H1 (cell line): ENCODE measurements around the gene PHOSPHO2. TPM values are rescaled to one million over a fixed set of nuclear protein-coding genes. Genes with fewer than 3 reads are reported as not detected.

Experiments used
- BCL11A ChIP-seq, 2 experiments: IDR thresholded peaks; one replicate each; pipeline ENCODE4 v1.6.1; 2011; ENCODE audit warnings: low read depth in 2 of 2, low read length in 2 of 2, mild to moderate bottlenecking in 2 of 2
- RNF2 ChIP-seq: fragments of 200-900, 300-1000 bp; sonication (generic); IDR thresholded peaks from 2 replicates; pipeline ENCODE4 v1.7.1; 2016; ENCODE audit warnings: borderline replicate concordance, low read depth, mild to moderate bottlenecking, antibody characterized with exemption, low read length; ENCODE audit not compliant: poor library complexity, severe bottlenecking; ENCODE audit errors: missing control alignments
- TCF12 ChIP-seq: IDR thresholded peaks from 2 replicates; pipeline ENCODE4 v1.6.1; 2011; ENCODE audit warnings: low read depth, mild to moderate bottlenecking, low read length
- USF2 ChIP-seq: IDR thresholded peaks from 2 replicates; pipeline ENCODE4 v1.6.1; 2011; ENCODE audit warnings: low read length, improper control_type of control experiment
- polyA plus RNA-seq, 7 experiments: library from polyadenylated mRNA; depleted of rRNA in 3 of 7; stranded (reverse) in 5 of 7; unstranded in 2 of 7; fragments of >200 nt in 5 of 7; fragments of 200-250 nt in 2 of 7; gene quantifications; 1 replicate in 5 of 7; 2 replicates in 1 of 7; 4 replicates in 1 of 7; pipeline versions ENCODE4 v1.2.1 to v1.2.3, GENCODE V29; 2011 to 2013; ENCODE audit warnings: missing spikeins in 2 of 7, mixed read lengths in 2 of 7
- total RNA-seq: library from RNA; stranded (reverse); fragmentation: NEBNext Ultra II Directional; extraction: Animal tissue kit (Norgen Biotek cat#: 25700); gene quantifications from 2 replicates; pipeline ENCODE4 v1.2.1, GENCODE V29; 2021

The PHOSPHO2 gene
- total and polyA plus RNA-seq, 2 of the 8 experiments (the other 6 are each of a cell fraction or from before 2014, with no cell fraction given): 2.4 to 8.5 TPM

GRCh38 chr2:169676850-169677249 is 17.4 kb upstream of the PHOSPHO2 start (continued):
- TF ChIP-seq BCL11A (IDR thresholded peaks at IDR 0.05; ENCODE audit: low read depth in 2 of 2, low read length in 2 of 2): no peak
- TF ChIP-seq USF2: no peak
- TF ChIP-seq RNF2: no peak
- no peak for TF ChIP-seq TCF12
